GM12878 (cell line): ENCODE measurements around the gene CNN2. TPM values are rescaled to one million over a fixed set of nuclear protein-coding genes. Genes with fewer than 3 reads are reported as not detected.

ENCODE experiments used
- ATF7 ChIP-seq: fragments of 450-650 bp; IDR thresholded peaks from 2 replicates; pipeline ENCODE4 v1.6.1; 2016; ENCODE audit warnings: low read depth, mild to moderate bottlenecking
- CBX3 ChIP-seq: fragments of 200-600 bp; sonication (generic); IDR thresholded peaks from 2 replicates; pipeline ENCODE4 v1.6.1; 2016; ENCODE audit warnings: low read depth, borderline replicate concordance
- CEBPB ChIP-seq, 2 experiments: fragments of 150-350 bp in 1 of 2; IDR thresholded peaks; 2 replicates each; pipeline ENCODE4 v1.6.1; 2012 to 2014; ENCODE audit warnings: low read depth in 2 of 2, low read length in 2 of 2, borderline replicate concordance in 1 of 2, inconsistent platforms in 1 of 2
- CHD1 ChIP-seq: IDR thresholded peaks from 2 replicates; pipeline ENCODE4 v1.6.1; 2012; ENCODE audit warnings: low read depth, low read length, improper control_type of control experiment
- EED ChIP-seq: sonication (generic); IDR thresholded peaks from 2 replicates; pipeline ENCODE4 v1.6.1; 2016; ENCODE audit warnings: antibody characterized with exemption, low read depth
- ETV6 ChIP-seq, 2 experiments: fragments of 450-650 bp in 1 of 2; IDR thresholded peaks in 1 of 2; conservative IDR thresholded peaks in 1 of 2; 2 replicates each; pipeline ENCODE4 v1.6.1; 2014; ENCODE audit warnings: antibody characterized with exemption in 1 of 2, borderline replicate concordance in 1 of 2, low read depth in 1 of 2, mild to moderate bottlenecking in 1 of 2, moderate library complexity in 1 of 2
- HDAC6 ChIP-seq: fragments of 200-600 bp; sonication (generic); IDR thresholded peaks from one replicate; pipeline ENCODE4 v1.8.0; 2017; ENCODE audit warnings: antibody characterized with exemption; ENCODE audit not compliant: unreplicated experiment
- HDGF ChIP-seq: fragments of 450-650 bp; IDR thresholded peaks from 2 replicates; pipeline ENCODE4 v1.6.1; 2016; ENCODE audit warnings: antibody characterized with exemption
- KAT2A ChIP-seq: conservative IDR thresholded peaks from 2 replicates; pipeline ENCODE4 v1.6.1; 2011; ENCODE audit warnings: low read depth, low read length; ENCODE audit not compliant: control insufficient read depth
- MYB ChIP-seq: fragments of 150-350 bp; IDR thresholded peaks from 2 replicates; pipeline ENCODE4 v1.6.1; 2014; ENCODE audit warnings: mild to moderate bottlenecking, low read depth, low read length, borderline replicate concordance
- MYC ChIP-seq: IDR thresholded peaks from 2 replicates; pipeline ENCODE4 v1.6.1; 2011; ENCODE audit warnings: mild to moderate bottlenecking, low read length, moderate library complexity, inconsistent platforms; ENCODE audit not compliant: insufficient read depth, insufficient replicate concordance, insufficient read length, severe bottlenecking
- POLR2A ChIP-seq: IDR thresholded peaks from 2 replicates; pipeline ENCODE4 v1.6.1; 2011; ENCODE audit warnings: low read depth, mild to moderate bottlenecking, low read length
- RB1 ChIP-seq: fragments of 450-650 bp; formaldehyde crosslinking; IDR thresholded peaks from 2 replicates; pipeline ENCODE4 v1.6.1; 2017; ENCODE audit warnings: mild to moderate bottlenecking, borderline replicate concordance
- RELA ChIP-seq: fragments of 450-650 bp; IDR thresholded peaks from 2 replicates; pipeline ENCODE4 v1.8.0; 2014; ENCODE audit warnings: borderline replicate concordance; ENCODE audit not compliant: partially characterized antibody
- RFX5 ChIP-seq: IDR thresholded peaks from 2 replicates; pipeline ENCODE4 v1.6.1; 2011; ENCODE audit warnings: low read depth, low read length, improper control_type of control experiment
- SIX5 ChIP-seq: IDR thresholded peaks from 2 replicates; pipeline ENCODE4 v1.6.1; 2011; ENCODE audit warnings: mild to moderate bottlenecking, low read depth, low read length, moderate library complexity; ENCODE audit not compliant: severe bottlenecking
- SMC3 ChIP-seq: IDR thresholded peaks from 2 replicates; pipeline ENCODE4 v1.6.1; 2011; ENCODE audit warnings: low read length, improper control_type of control experiment, borderline replicate concordance
- SP1 ChIP-seq: IDR thresholded peaks from one replicate; pipeline ENCODE4 v1.6.1; 2011; ENCODE audit warnings: low read depth, low read length
- TCF7 ChIP-seq: IDR thresholded peaks from 2 replicates; pipeline ENCODE4 v1.6.1; 2014; ENCODE audit warnings: antibody characterized with exemption, borderline replicate concordance
- ZNF274 ChIP-seq: IDR thresholded peaks from one replicate; pipeline ENCODE4 v1.8.0; 2011; ENCODE audit not compliant: insufficient read length, insufficient read depth
- polyA plus RNA-seq, 11 experiments: library from polyadenylated mRNA; depleted of rRNA in 4 of 11; unstranded in 6 of 11; stranded (reverse) in 5 of 11; fragments of >200 nt; fragmentation: Nextera tagmentation in 4 of 11; fragmentation: Illumina TruSeq in 1 of 11; extraction: Ambion mirVana in 4 of 11; extraction: Trizol in 1 of 11; gene quantifications; 1 replicate in 1 of 11; 2 replicates in 10 of 11; pipeline versions ENCODE4 v1.2.1 to v1.2.3, GENCODE V29; 2011 to 2016; ENCODE audit warnings: inconsistent platforms in 2 of 11, missing spikeins in 2 of 11, low read depth in 1 of 11
- total RNA-seq, 4 experiments: library from RNA; depleted of rRNA in 3 of 4; stranded (reverse); fragments of >200 nt in 3 of 4; fragmentation: Illumina TruSeq in 1 of 4; extraction: Trizol in 1 of 4; gene quantifications; 2 replicates each; pipeline versions ENCODE4 v1.2.1 to v1.2.3, GENCODE V29; 2013 to 2021
- TF ChIP-seq, protein P1 (sequence below): IDR thresholded peaks from 2 replicates; pipeline ENCODE4 v1.6.1; 2011; ENCODE audit warnings: low read depth, mild to moderate bottlenecking, low read length, moderate library complexity, borderline replicate concordance; ENCODE audit errors: extremely low read depth
- TF ChIP-seq, protein P2 (sequence below): fragments of 450-650 bp; IDR thresholded peaks from 2 replicates; pipeline ENCODE4 v1.6.1; 2016; ENCODE audit warnings: mild to moderate bottlenecking, moderate library complexity, borderline replicate concordance
- TF ChIP-seq, protein P3 (sequence below): IDR thresholded peaks from 2 replicates; pipeline ENCODE4 v1.6.1; 2011; ENCODE audit warnings: borderline replicate concordance, low read depth, mild to moderate bottlenecking, moderate library complexity, low read length; ENCODE audit not compliant: insufficient read depth, poor library complexity, severe bottlenecking
- TF ChIP-seq, protein P4 (sequence below): fragments of 450-650 bp; conservative IDR thresholded peaks from 2 replicates; pipeline ENCODE4 v1.6.1; 2017; ENCODE audit warnings: mild to moderate bottlenecking, moderate library complexity

The CNN2 gene
- total and polyA plus RNA-seq, 10 of the 15 experiments (the other 5 are each of a cell fraction or from before 2014, with no cell fraction given), result 34.7 to 311 (median 172) TPM

DNA sequence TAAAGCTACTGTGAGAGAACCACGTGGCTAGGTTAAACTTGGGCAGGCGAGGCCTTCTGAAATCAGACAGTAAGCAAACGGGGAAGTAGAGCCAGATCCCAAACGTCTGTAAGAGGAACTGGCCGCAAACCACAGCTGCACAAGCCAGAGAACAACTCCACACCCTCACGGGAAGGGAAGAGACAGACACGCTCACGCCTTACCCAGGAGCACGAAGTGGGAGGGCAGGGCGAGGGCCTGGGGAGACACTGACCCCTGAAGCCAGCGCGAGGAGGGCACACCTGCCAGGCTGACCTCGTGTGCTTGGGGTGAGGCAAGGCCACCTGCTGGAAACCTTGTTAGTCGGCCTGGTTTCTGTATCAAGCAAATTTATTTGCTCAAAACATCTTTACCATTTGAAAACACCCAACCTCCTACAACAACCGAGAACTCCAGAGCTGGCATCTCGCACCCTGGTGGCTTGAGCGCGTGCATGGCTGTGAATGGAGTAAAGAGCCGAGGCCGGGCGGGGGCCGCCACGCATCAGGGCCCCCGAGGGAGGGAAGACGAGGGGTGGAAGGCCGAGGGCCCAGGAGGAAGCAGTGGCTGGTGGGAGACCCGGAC is 61.5 kb downstream of the CNN2 start (continued):
- no peak for TF ChIP-seq HDAC6
- no peak for TF ChIP-seq SMC3
- no peak for TF ChIP-seq KAT2A
- no peak for TF ChIP-seq MYB
- TF ChIP-seq, protein P1, sequence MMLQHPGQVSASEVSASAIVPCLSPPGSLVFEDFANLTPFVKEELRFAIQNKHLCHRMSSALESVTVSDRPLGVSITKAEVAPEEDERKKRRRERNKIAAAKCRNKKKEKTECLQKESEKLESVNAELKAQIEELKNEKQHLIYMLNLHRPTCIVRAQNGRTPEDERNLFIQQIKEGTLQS, result no peak
- TF ChIP-seq RB1, result no peak
- TF ChIP-seq, protein P2, sequence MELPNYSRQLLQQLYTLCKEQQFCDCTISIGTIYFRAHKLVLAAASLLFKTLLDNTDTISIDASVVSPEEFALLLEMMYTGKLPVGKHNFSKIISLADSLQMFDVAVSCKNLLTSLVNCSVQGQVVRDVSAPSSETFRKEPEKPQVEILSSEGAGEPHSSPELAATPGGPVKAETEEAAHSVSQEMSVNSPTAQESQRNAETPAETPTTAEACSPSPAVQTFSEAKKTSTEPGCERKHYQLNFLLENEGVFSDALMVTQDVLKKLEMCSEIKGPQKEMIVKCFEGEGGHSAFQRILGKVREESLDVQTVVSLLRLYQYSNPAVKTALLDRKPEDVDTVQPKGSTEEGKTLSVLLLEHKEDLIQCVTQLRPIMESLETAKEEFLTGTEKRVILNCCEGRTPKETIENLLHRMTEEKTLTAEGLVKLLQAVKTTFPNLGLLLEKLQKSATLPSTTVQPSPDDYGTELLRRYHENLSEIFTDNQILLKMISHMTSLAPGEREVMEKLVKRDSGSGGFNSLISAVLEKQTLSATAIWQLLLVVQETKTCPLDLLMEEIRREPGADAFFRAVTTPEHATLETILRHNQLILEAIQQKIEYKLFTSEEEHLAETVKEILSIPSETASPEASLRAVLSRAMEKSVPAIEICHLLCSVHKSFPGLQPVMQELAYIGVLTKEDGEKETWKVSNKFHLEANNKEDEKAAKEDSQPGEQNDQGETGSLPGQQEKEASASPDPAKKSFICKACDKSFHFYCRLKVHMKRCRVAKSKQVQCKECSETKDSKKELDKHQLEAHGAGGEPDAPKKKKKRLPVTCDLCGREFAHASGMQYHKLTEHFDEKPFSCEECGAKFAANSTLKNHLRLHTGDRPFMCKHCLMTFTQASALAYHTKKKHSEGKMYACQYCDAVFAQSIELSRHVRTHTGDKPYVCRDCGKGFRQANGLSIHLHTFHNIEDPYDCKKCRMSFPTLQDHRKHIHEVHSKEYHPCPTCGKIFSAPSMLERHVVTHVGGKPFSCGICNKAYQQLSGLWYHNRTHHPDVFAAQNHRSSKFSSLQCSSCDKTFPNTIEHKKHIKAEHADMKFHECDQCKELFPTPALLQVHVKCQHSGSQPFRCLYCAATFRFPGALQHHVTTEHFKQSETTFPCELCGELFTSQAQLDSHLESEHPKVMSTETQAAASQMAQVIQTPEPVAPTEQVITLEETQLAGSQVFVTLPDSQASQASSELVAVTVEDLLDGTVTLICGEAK, result no peak
- TF ChIP-seq, protein P3, sequence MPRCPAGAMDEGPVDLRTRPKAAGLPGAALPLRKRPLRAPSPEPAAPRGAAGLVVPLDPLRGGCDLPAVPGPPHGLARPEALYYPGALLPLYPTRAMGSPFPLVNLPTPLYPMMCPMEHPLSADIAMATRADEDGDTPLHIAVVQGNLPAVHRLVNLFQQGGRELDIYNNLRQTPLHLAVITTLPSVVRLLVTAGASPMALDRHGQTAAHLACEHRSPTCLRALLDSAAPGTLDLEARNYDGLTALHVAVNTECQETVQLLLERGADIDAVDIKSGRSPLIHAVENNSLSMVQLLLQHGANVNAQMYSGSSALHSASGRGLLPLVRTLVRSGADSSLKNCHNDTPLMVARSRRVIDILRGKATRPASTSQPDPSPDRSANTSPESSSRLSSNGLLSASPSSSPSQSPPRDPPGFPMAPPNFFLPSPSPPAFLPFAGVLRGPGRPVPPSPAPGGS, result peak; percentile 78
- TF ChIP-seq, protein P4, sequence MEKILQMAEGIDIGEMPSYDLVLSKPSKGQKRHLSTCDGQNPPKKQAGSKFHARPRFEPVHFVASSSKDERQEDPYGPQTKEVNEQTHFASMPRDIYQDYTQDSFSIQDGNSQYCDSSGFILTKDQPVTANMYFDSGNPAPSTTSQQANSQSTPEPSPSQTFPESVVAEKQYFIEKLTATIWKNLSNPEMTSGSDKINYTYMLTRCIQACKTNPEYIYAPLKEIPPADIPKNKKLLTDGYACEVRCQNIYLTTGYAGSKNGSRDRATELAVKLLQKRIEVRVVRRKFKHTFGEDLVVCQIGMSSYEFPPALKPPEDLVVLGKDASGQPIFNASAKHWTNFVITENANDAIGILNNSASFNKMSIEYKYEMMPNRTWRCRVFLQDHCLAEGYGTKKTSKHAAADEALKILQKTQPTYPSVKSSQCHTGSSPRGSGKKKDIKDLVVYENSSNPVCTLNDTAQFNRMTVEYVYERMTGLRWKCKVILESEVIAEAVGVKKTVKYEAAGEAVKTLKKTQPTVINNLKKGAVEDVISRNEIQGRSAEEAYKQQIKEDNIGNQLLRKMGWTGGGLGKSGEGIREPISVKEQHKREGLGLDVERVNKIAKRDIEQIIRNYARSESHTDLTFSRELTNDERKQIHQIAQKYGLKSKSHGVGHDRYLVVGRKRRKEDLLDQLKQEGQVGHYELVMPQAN, result no peak
- no peak for TF ChIP-seq SIX5
- no peak for TF ChIP-seq CEBPB (IDR thresholded peaks at IDR 0.05; ENCODE audit: borderline replicate concordance in 1 of 2, low read depth in 2 of 2, low read length in 2 of 2)
- TF ChIP-seq RELA, result peak; percentile 24
- TF ChIP-seq ETV6 (conservative IDR thresholded peaks at IDR 0.05 in 1 of 2, IDR thresholded peaks at IDR 0.05 in 1 of 2; ENCODE audit: borderline replicate concordance in 1 of 2, low read depth in 1 of 2), result no peak
- TF ChIP-seq EED, result peak; percentile 72
- TF ChIP-seq ATF7, result no peak
- no peak for TF ChIP-seq SP1
- no peak for TF ChIP-seq MYC
- no peak for TF ChIP-seq CBX3
- peak; percentile 71 for TF ChIP-seq POLR2A
- no peak for TF ChIP-seq CHD1
- TF ChIP-seq ZNF274, result no peak
- no peak for TF ChIP-seq TCF7
- TF ChIP-seq RFX5, result no peak
- no peak for TF ChIP-seq HDGF
